K562 (cell line): ENCODE measurements around the gene UBE2I. TPM values are rescaled to one million over a fixed set of nuclear protein-coding genes. Genes with fewer than 3 reads are reported as not detected.

Experiments
- ETV1 ChIP-seq: fragments of 450-650 bp; conservative IDR thresholded peaks from 2 replicates; pipeline ENCODE4 v1.6.1; 2016; ENCODE audit warnings: missing genetic modification characterization, control low read depth, low read depth, missing compliant biosample characterization
- EZH2 ChIP-seq: IDR thresholded peaks from 2 replicates; pipeline ENCODE4 v1.6.1; 2012; ENCODE audit warnings: low read depth, mild to moderate bottlenecking, inconsistent platforms, low read length, borderline replicate concordance
- GATAD2A ChIP-seq: fragments of 450-650 bp; IDR thresholded peaks from 2 replicates; pipeline ENCODE4 v1.6.1; 2017
- IRF2 ChIP-seq: sonication (generic); formaldehyde crosslinking; IDR thresholded peaks from 2 replicates; pipeline ENCODE4 v1.8.1; 2022; ENCODE audit warnings: mild to moderate bottlenecking, missing genetic modification reagents
- MAFK ChIP-seq: IDR thresholded peaks from 2 replicates; pipeline ENCODE4 v1.6.1; 2011; ENCODE audit warnings: low read length, improper control_type of control experiment
- PHTF2 ChIP-seq: fragments of 250-450 bp; sonication (Bioruptor Pico); IDR thresholded peaks from 2 replicates; pipeline ENCODE4 v1.5.0; 2021; ENCODE audit warnings: mild to moderate bottlenecking
- RFX1 ChIP-seq: fragments of 450-650 bp; IDR thresholded peaks from 2 replicates; pipeline ENCODE4 v1.6.1; 2016; ENCODE audit warnings: mild to moderate bottlenecking, moderate library complexity
- SMARCA4 ChIP-seq: fragments of 450-650 bp; IDR thresholded peaks from 2 replicates; pipeline ENCODE4 v1.6.1; 2016
- ZBED1 ChIP-seq: IDR thresholded peaks from 2 replicates; pipeline ENCODE4 v1.6.1; 2014
- ZNF41 ChIP-seq: fragments of 250-450 bp; sonication (Bioruptor Pico); conservative IDR thresholded peaks from 2 replicates; pipeline ENCODE4 v1.4.0; 2020; ENCODE audit warnings: mild to moderate bottlenecking
- ZNF766 ChIP-seq: fragments of 200-800 bp; sonication (Bioruptor generic); conservative IDR thresholded peaks from 2 replicates; pipeline ENCODE4 v1.6.1; 2016; ENCODE audit warnings: missing genetic modification characterization, missing compliant biosample characterization
- ZNF830 ChIP-seq: fragments of 250-450 bp; sonication (Bioruptor Pico); IDR thresholded peaks from 2 replicates; pipeline ENCODE4 v1.5.0; 2021; ENCODE audit warnings: mild to moderate bottlenecking
- polyA plus RNA-seq, 8 experiments: library from polyadenylated mRNA; depleted of rRNA in 4 of 8; stranded (reverse) in 5 of 8; unstranded in 3 of 8; fragments of >200 nt; fragmentation: Nextera tagmentation in 2 of 8; fragmentation: Illumina TruSeq in 1 of 8; extraction: Ambion mirVana in 2 of 8; extraction: Trizol in 1 of 8; gene quantifications; 2 replicates each; pipeline versions ENCODE4 v1.2.1 to v1.2.3, GENCODE V29; 2011 to 2014; ENCODE audit warnings: inconsistent platforms in 1 of 8, missing spikeins in 1 of 8
- total RNA-seq, 7 experiments: library from RNA; depleted of rRNA in 6 of 7; stranded (reverse); fragments of >200 nt in 6 of 7; fragmentation: Illumina TruSeq in 2 of 7; extraction: Trizol in 2 of 7; gene quantifications; 2 replicates each; pipeline versions ENCODE4 v1.2.1 to v1.2.3, GENCODE V29; 2011 to 2021; ENCODE audit warnings: low replicate concordance in 1 of 7
- TF ChIP-seq, protein P1 (sequence below): fragments of 250-450 bp; sonication (Bioruptor Pico); IDR thresholded peaks from 2 replicates; pipeline ENCODE4 v1.5.0; 2020; ENCODE audit warnings: mild to moderate bottlenecking, borderline replicate concordance
- TF ChIP-seq, protein P2 (sequence below): fragments of 450-650 bp; formaldehyde crosslinking; IDR thresholded peaks from 2 replicates; pipeline ENCODE4 v1.4.0; 2020; ENCODE audit warnings: mild to moderate bottlenecking, mixed read lengths
- TF ChIP-seq, protein P3 (sequence below): sonication (generic); formaldehyde crosslinking; IDR thresholded peaks from 2 replicates; pipeline ENCODE4 v1.8.0; 2022; ENCODE audit warnings: mild to moderate bottlenecking, missing genetic modification reagents
- TF ChIP-seq, protein P4 (sequence below): sonication (generic); formaldehyde crosslinking; IDR thresholded peaks from 2 replicates; pipeline ENCODE4 v1.8.0; 2022; ENCODE audit warnings: mild to moderate bottlenecking, low read depth, missing genetic modification reagents

The UBE2I gene
- total and polyA plus RNA-seq, 9 of the 15 experiments (the other 6 are each of a cell fraction or from before 2014, with no cell fraction given) = 36.6 to 254 (median 104) TPM

DNA sequence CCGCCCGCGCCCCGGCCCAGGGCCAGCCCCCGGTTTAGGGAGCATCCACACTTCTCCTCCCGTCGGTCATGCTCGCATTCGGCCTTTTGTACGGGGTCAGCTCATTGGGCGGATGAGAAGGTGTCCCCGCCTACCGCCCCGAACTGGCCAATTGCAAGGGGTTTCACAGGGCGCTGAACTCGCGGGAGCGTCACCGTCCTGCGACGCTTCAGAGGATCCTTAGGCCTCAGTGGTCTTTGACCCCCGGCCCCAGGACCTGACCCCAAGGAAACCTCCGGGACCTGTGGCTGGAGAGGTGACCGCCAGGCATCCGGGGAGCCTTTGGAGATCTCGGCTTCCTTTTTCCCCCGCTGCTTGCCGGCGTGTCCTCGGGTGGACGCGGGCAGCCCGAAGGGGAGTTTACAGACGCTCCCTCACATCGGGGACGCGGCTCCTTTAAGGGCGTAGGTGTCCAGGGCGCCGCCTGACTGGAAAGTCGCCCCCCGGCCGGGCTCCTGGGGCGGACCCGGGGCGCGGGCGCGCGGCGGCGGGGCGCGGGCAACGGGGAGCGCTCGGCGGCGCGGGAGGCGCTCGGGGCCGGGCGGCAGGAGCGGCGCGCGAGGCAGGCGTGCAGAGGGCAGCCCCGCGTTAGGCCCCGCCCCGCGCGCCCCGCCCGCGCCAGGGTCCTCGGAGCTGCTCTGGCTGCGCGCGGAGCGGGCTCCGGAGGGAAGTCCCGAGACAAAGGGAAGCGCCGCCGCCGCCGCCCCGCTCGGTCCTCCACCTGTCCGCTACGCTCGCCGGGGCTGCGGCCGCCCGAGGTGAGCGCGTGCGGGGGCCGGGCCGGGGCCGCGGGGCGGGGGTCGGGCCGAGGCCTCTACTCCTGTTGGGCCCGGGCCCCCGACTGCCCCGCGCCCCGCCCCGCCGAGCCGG, at the start of gene UBE2I (continued):
- TF ChIP-seq, protein P1, sequence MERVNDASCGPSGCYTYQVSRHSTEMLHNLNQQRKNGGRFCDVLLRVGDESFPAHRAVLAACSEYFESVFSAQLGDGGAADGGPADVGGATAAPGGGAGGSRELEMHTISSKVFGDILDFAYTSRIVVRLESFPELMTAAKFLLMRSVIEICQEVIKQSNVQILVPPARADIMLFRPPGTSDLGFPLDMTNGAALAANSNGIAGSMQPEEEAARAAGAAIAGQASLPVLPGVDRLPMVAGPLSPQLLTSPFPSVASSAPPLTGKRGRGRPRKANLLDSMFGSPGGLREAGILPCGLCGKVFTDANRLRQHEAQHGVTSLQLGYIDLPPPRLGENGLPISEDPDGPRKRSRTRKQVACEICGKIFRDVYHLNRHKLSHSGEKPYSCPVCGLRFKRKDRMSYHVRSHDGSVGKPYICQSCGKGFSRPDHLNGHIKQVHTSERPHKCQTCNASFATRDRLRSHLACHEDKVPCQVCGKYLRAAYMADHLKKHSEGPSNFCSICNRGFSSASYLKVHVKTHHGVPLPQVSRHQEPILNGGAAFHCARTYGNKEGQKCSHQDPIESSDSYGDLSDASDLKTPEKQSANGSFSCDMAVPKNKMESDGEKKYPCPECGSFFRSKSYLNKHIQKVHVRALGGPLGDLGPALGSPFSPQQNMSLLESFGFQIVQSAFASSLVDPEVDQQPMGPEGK (CRISPR knock-in tag) = no peak
- TF ChIP-seq GATAD2A (no peak), PHTF2 (CRISPR knock-in tag) (no peak), RFX1 (no peak), MAFK (no peak), ZNF41 (CRISPR knock-in tag) (no peak), ZBED1 (no peak), IRF2 (CRISPR knock-in tag) (no peak), EZH2 (no peak), ZNF766 (CRISPR knock-in tag) (no peak; the same call in 1 of the 2 replicates), ETV1 (tag) (no peak), SMARCA4 (no peak), ZNF830 (CRISPR knock-in tag) (no peak)
- TF ChIP-seq, protein P2, sequence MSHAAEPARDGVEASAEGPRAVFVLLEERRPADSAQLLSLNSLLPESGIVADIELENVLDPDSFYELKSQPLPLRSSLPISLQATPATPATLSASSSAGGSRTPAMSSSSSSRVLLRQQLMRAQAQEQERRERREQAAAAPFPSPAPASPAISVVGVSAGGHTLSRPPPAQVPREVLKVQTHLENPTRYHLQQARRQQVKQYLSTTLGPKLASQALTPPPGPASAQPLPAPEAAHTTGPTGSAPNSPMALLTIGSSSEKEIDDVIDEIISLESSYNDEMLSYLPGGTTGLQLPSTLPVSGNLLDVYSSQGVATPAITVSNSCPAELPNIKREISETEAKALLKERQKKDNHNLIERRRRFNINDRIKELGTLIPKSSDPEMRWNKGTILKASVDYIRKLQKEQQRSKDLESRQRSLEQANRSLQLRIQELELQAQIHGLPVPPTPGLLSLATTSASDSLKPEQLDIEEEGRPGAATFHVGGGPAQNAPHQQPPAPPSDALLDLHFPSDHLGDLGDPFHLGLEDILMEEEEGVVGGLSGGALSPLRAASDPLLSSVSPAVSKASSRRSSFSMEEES (CRISPR knock-in tag) = no peak
- TF ChIP-seq, protein P3, sequence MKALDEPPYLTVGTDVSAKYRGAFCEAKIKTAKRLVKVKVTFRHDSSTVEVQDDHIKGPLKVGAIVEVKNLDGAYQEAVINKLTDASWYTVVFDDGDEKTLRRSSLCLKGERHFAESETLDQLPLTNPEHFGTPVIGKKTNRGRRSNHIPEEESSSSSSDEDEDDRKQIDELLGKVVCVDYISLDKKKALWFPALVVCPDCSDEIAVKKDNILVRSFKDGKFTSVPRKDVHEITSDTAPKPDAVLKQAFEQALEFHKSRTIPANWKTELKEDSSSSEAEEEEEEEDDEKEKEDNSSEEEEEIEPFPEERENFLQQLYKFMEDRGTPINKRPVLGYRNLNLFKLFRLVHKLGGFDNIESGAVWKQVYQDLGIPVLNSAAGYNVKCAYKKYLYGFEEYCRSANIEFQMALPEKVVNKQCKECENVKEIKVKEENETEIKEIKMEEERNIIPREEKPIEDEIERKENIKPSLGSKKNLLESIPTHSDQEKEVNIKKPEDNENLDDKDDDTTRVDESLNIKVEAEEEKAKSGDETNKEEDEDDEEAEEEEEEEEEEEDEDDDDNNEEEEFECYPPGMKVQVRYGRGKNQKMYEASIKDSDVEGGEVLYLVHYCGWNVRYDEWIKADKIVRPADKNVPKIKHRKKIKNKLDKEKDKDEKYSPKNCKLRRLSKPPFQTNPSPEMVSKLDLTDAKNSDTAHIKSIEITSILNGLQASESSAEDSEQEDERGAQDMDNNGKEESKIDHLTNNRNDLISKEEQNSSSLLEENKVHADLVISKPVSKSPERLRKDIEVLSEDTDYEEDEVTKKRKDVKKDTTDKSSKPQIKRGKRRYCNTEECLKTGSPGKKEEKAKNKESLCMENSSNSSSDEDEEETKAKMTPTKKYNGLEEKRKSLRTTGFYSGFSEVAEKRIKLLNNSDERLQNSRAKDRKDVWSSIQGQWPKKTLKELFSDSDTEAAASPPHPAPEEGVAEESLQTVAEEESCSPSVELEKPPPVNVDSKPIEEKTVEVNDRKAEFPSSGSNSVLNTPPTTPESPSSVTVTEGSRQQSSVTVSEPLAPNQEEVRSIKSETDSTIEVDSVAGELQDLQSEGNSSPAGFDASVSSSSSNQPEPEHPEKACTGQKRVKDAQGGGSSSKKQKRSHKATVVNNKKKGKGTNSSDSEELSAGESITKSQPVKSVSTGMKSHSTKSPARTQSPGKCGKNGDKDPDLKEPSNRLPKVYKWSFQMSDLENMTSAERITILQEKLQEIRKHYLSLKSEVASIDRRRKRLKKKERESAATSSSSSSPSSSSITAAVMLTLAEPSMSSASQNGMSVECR (CRISPR knock-in tag) = peak; percentile 78
- TF ChIP-seq, protein P4, sequence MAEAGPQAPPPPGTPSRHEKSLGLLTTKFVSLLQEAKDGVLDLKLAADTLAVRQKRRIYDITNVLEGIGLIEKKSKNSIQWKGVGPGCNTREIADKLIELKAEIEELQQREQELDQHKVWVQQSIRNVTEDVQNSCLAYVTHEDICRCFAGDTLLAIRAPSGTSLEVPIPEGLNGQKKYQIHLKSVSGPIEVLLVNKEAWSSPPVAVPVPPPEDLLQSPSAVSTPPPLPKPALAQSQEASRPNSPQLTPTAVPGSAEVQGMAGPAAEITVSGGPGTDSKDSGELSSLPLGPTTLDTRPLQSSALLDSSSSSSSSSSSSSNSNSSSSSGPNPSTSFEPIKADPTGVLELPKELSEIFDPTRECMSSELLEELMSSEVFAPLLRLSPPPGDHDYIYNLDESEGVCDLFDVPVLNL = no peak
